Ectodermal cell (in vitro differentiated cells): ENCODE data around the gene ACTRT2.
A peak's percentile ranks its signal among the peaks of the same experiment; 100 is the strongest.

ENCODE experiments used
- H3K27ac ChIP-seq: 2 replicates; pipeline ENCODE4 v1.7.0; 2013; ENCODE audit warnings: mild to moderate bottlenecking, low read depth, low read length; ENCODE audit not compliant: insufficient read depth, poor library complexity, severe bottlenecking
- H3K27me3 ChIP-seq: 2 replicates; pipeline ENCODE4 v1.7.0; 2013; ENCODE audit warnings: mild to moderate bottlenecking, low read length; ENCODE audit not compliant: insufficient read depth, control insufficient read depth, poor library complexity, severe bottlenecking
- H3K36me3 ChIP-seq: one replicate; pipeline ENCODE4 v1.7.0; 2013; ENCODE audit warnings: low read length; ENCODE audit not compliant: control insufficient read depth, insufficient read depth
- H3K4me1 ChIP-seq: one replicate; pipeline ENCODE4 v1.7.0; 2013; ENCODE audit warnings: low read length; ENCODE audit not compliant: control insufficient read depth, insufficient read depth
- H3K4me3 ChIP-seq: 2 replicates; pipeline ENCODE4 v1.7.0; 2013; ENCODE audit warnings: low read depth, low read length, control low read depth; ENCODE audit not compliant: insufficient read depth
- H3K9me3 ChIP-seq: 2 replicates; pipeline ENCODE4 v1.7.0; 2013; ENCODE audit warnings: mild to moderate bottlenecking, low read length, moderate library complexity; ENCODE audit not compliant: control insufficient read depth
- WGBS, 2 experiments: methylation state at CpG; one replicate each; pipeline ENCODE4 v1.1.7; 2013; ENCODE audit warnings: missing lambda C conversion rate in 2 of 2; 5-methylcytosine and 5-hydroxymethylcytosine counted together

The ACTRT2 gene

GRCh38 chr1:3069491-3070308 lies 48.4 kb downstream of the ACTRT2 start:
- 1% methylated on average over 82 to 85 of the region's 91 CpGs for WGBS, 2 experiments
- H3K36me3 ChIP-seq: no peaks in the 10 kb centered on the region
- no peaks in the 10 kb centered on the region for H3K9me3 ChIP-seq
- no peak overlapping the region for H3K27ac ChIP-seq
- H3K4me1 ChIP-seq: peaks cover 33% of the 10 kb centered on the region
- H3K27me3 ChIP-seq: peaks cover 94% of the 10 kb centered on the region
- H3K4me3 ChIP-seq: peak overlapping the region; percentile 41

- Histone ChIP-seq H3K27ac (no peak overlapping the region), H3K36me3 (no peaks in the 10 kb centered on the region), H3K9me3 (no peaks in the 10 kb centered on the region), H3K4me1 (peaks cover 33% of the 10 kb centered on the region), H3K4me3 (peak overlapping the region; percentile 41), H3K27me3 (peaks cover 94% of the 10 kb centered on the region)
- 0% methylated on average over 57 of the region's 57 CpGs for WGBS, 2 experiments
Measured at GRCh38 chr1:3070309-3070643, 49.0 kb downstream of the ACTRT2 start.

- Histone ChIP-seq H3K4me1 (peaks cover 29% of the 10 kb centered on the region), H3K4me3 (peak overlapping the region; percentile 33), H3K27me3 (peaks cover 94% of the 10 kb centered on the region), H3K9me3 (no peaks in the 10 kb centered on the region), H3K27ac (no peak overlapping the region), H3K36me3 (no peaks in the 10 kb centered on the region)
- 6 to 8% methylated on average over 97 of the region's 97 CpGs for WGBS, 2 experiments
Measured at GRCh38 chr1:3070644-3071564, 49.6 kb downstream of the ACTRT2 start.

GRCh38 chr1:3071565-3072390 lies 50.5 kb downstream of the ACTRT2 start:
- no peaks in the 10 kb centered on the region for H3K9me3 ChIP-seq
- no peak overlapping the region for H3K27ac ChIP-seq
- H3K4me1 ChIP-seq: peaks cover 29% of the 10 kb centered on the region
- WGBS, 2 experiments: 69 to 71% methylated on average over 17 of the region's 17 CpGs
- peaks cover 94% of the 10 kb centered on the region for H3K27me3 ChIP-seq
- H3K36me3 ChIP-seq: no peaks in the 10 kb centered on the region
- H3K4me3 ChIP-seq: no peak overlapping the region
